WI38 (cell line): ENCODE results near the gene BPIFB4.

ENCODE experiments used
- H3K4me3 ChIP-seq: 2 replicates; pipeline ENCODE4 v1.5.1; 2011; ENCODE audit warnings: low read depth, mild to moderate bottlenecking, control low read depth, low read length
- CTCF ChIP-seq: IDR thresholded peaks from 2 replicates; pipeline ENCODE4 v1.5.1; 2012; ENCODE audit warnings: low read depth, mild to moderate bottlenecking, control low read depth, low read length

The BPIFB4 gene

GRCh38 chr20:33154252-33154651 lies 74.8 kb downstream of the BPIFB4 start:
- TF ChIP-seq CTCF, result no peak
- H3K4me3 ChIP-seq, result no peak overlapping the region

GRCh38 chr20:33158637-33159385 lies 79.4 kb downstream of the BPIFB4 start:
- H3K4me3 ChIP-seq, result no peak overlapping the region
- TF ChIP-seq CTCF, result no peak

- H3K4me3 ChIP-seq, result no peak overlapping the region
- no peak for TF ChIP-seq CTCF
Observed at GRCh38 chr20:33159713-33160112, 80.3 kb downstream of the BPIFB4 start.

- no peak for TF ChIP-seq CTCF
- H3K4me3 ChIP-seq, result no peak overlapping the region
Observed at GRCh38 chr20:33160681-33161080, 81.2 kb downstream of the BPIFB4 start.
